GM06990 (cell line): ENCODE results near the gene FAM184B.

ENCODE experiments used
- DNase-seq: peaks from one replicate; pipeline ENCODE4 v3.0.0-alpha.2; 2011; ENCODE audit not compliant: insufficient read length; ENCODE audit errors: extremely low read depth
- H3K27me3 ChIP-seq: replicated peaks from 2 replicates; pipeline ENCODE4 v1.6.0; 2011; ENCODE audit warnings: low read length; ENCODE audit not compliant: control insufficient read depth, insufficient read depth
- H3K36me3 ChIP-seq: 2 replicates; pipeline ENCODE4 v1.5.1; 2011; ENCODE audit warnings: low read length; ENCODE audit not compliant: control insufficient read depth, insufficient read depth
- H3K4me3 ChIP-seq: replicated peaks from 2 replicates; pipeline ENCODE4 v1.5.1; 2011; ENCODE audit warnings: low read depth, mild to moderate bottlenecking, control low read depth, low read length
- CTCF ChIP-seq: IDR thresholded peaks from 2 replicates; pipeline ENCODE4 v1.5.1; 2011; ENCODE audit warnings: low read length, control low read depth, mild to moderate bottlenecking, inconsistent platforms; ENCODE audit not compliant: insufficient read depth, poor library complexity, severe bottlenecking

FAM184B gene

GRCh38 chr4:17757621-17758020 is 23.8 kb downstream of the FAM184B start:
- TF ChIP-seq CTCF = no peak
- DNase-seq = no peak
- no peak overlapping the region for H3K4me3 ChIP-seq
- H3K27me3 ChIP-seq = no peaks in the 10 kb centered on the region
- H3K36me3 ChIP-seq = no peaks in the 10 kb centered on the region

GRCh38 chr4:17753646-17754045 is 27.8 kb downstream of the FAM184B start:
- peaks cover 1% of the 10 kb centered on the region; the same call in 1 of the 2 replicates for H3K27me3 ChIP-seq
- no peak for DNase-seq
- H3K4me3 ChIP-seq = no peak overlapping the region
- TF ChIP-seq CTCF = no peak
- H3K36me3 ChIP-seq = no peaks in the 10 kb centered on the region

- DNase-seq = no peak
- no peak for TF ChIP-seq CTCF
- H3K36me3 ChIP-seq = no peaks in the 10 kb centered on the region
- H3K4me3 ChIP-seq = no peak overlapping the region
- H3K27me3 ChIP-seq = no peaks in the 10 kb centered on the region; the same call in 1 of the 2 replicates
Observed at GRCh38 chr4:17740702-17741101, 40.7 kb downstream of the FAM184B start.

- H3K4me3 ChIP-seq = no peak overlapping the region
- no peak for DNase-seq
Observed at GRCh38 chr4:17736484-17736883, 44.9 kb downstream of the FAM184B start.

GRCh38 chr4:17726911-17727310 is 54.5 kb downstream of the FAM184B start:
- no peak for TF ChIP-seq CTCF
- Histone ChIP-seq H3K27me3 (no peaks in the 10 kb centered on the region), H3K4me3 (no peak overlapping the region), H3K36me3 (no peaks in the 10 kb centered on the region)
- no peak for DNase-seq

More at GRCh38 chr4:17736484-17736883, 44.9 kb downstream of the FAM184B start:
- Histone ChIP-seq H3K36me3 (no peaks in the 10 kb centered on the region), H3K27me3 (no peaks in the 10 kb centered on the region)
- no peak for TF ChIP-seq CTCF

GRCh38 chr4:17723648-17724047 is 57.8 kb downstream of the FAM184B start:
- no peak for TF ChIP-seq CTCF
- H3K4me3 ChIP-seq = no peak overlapping the region
- DNase-seq = no peak
- no peaks in the 10 kb centered on the region for H3K36me3 ChIP-seq
- H3K27me3 ChIP-seq = no peaks in the 10 kb centered on the region
